ENCODE results near the gene EIF1B.

EIF1B gene

DNA sequence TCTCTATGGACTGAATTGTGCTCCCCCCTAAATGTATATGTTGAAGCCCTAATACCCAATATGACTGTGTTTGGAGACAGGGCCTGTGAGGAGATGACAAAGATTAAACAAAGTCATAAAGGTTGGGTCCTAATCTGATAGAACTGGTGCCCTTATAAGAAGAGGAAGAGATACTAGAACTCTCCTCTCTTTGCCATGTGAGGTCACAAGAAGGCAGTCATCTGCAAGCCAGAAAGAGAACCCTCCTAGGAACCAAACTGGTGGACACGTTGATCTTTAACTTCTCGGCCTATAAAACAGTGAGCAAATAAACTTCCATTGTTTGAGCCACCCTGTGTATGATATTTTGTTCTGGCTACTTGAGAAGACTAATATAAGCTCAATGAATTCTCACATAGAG is 45.9 kb downstream of the EIF1B start:
- DNase-seq = peak; percentile 3

DNA sequence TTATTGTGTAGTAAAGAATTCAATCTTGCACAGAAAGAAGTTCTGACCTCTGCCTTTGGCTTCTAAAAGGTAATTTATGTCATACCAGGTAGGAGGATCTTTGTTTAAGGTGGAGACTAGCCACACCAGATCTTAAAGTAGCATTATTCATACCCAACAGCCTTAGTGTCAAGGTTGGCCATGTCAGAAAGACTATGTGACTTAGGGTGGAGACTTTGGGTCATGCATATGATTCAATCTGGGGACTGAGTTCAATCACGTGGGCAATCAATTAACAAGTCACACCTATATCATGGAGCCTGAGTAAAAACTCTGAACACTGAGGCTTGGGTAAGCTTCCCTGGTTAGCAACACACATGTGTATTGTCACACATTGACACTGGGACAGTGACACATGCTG is 48.9 kb downstream of the EIF1B start:
- DNase-seq = no peak
